GM21447 (cell line): ENCODE data around the gene HPCA.

Experiments used
- ATAC-seq: cut with Tn5 transposase; IDR thresholded peaks from one replicate; pipeline ENCODE4 v1.9.1; 2021; ENCODE audit not compliant: unreplicated experiment

The HPCA gene

GRCh38 chr1:32928285-32928684 is 42.0 kb downstream of the HPCA start:
- ATAC-seq, result no peak

GRCh38 chr1:32928715-32929114 is 42.4 kb downstream of the HPCA start:
- no peak for ATAC-seq

GRCh38 chr1:32929366-32929765 is 43.1 kb downstream of the HPCA start:
- no peak for ATAC-seq

GRCh38 chr1:32931760-32932159 is 45.5 kb downstream of the HPCA start:
- no peak for ATAC-seq

- ATAC-seq, result no peak
Measured at GRCh38 chr1:32933742-32934322, 47.5 kb downstream of the HPCA start.

GRCh38 chr1:32934535-32934934 is 48.2 kb downstream of the HPCA start:
- ATAC-seq, result no peak

GRCh38 chr1:32937061-32937460 is 50.8 kb downstream of the HPCA start:
- no peak for ATAC-seq

GRCh38 chr1:32939655-32940371 is 53.5 kb downstream of the HPCA start:
- ATAC-seq, result no peak

GRCh38 chr1:32944180-32944579 is 57.9 kb downstream of the HPCA start:
- no peak for ATAC-seq
